Putamen (tissue), 1 donor: ENCODE results near the gene BPHL.
"Not testable (repeated sequence)": the region's sequence is repeated elsewhere in the genome, so short reads cannot be mapped to it uniquely, and the experiment has no call there.

Source experiments
- DNase-seq: peaks from one replicate; pipeline ENCODE4 v3.0.0-alpha.2; 2016; ENCODE audit warnings: low spot score

The BPHL gene

GRCh38 chr6:3156184-3157130 is 37.9 kb downstream of the BPHL start:
- DNase-seq = not testable (repeated sequence)

- DNase-seq = peak; percentile 86
These were observed 38.8 kb downstream of the BPHL start, which contains the start of gene TUBB2A for GRCh38 chr6:3157131-3157933. Gene TUBB2A, minus strand, starts transcription at chr6:3157544. Its CDS starts 81 bp downstream, at chr6:3157463.

GRCh38 chr6:3159805-3160781 is 41.6 kb downstream of the BPHL start:
- DNase-seq = peak; percentile 34

- no peak for DNase-seq
These were observed 43.6 kb downstream of the BPHL start for GRCh38 chr6:3162067-3162497.

GRCh38 chr6:3162565-3163247 is 44.2 kb downstream of the BPHL start:
- DNase-seq = peak; percentile 58

- DNase-seq = no peak
These were observed 44.7 kb downstream of the BPHL start for GRCh38 chr6:3163248-3163594.

- no peak for DNase-seq
These were observed 45.9 kb downstream of the BPHL start for GRCh38 chr6:3164388-3164787.

- DNase-seq = no peak
These were observed 47.4 kb downstream of the BPHL start for GRCh38 chr6:3165631-3166534.

GRCh38 chr6:3166535-3167225 is 48.2 kb downstream of the BPHL start:
- not testable (repeated sequence) for DNase-seq

- not testable (repeated sequence) for DNase-seq
These were observed 49.5 kb downstream of the BPHL start for GRCh38 chr6:3168046-3168445.

- not testable (repeated sequence) for DNase-seq
These were observed 52.2 kb downstream of the BPHL start for GRCh38 chr6:3170676-3171075.

- DNase-seq = not testable (repeated sequence)
These were observed 53.0 kb downstream of the BPHL start for GRCh38 chr6:3171313-3172175.

GRCh38 chr6:3172789-3173188 is 54.3 kb downstream of the BPHL start:
- not testable (repeated sequence) for DNase-seq

GRCh38 chr6:3173636-3174089 is 55.2 kb downstream of the BPHL start:
- not testable (repeated sequence) for DNase-seq

- DNase-seq = no peak
These were observed 57.3 kb downstream of the BPHL start for GRCh38 chr6:3175715-3176402.

GRCh38 chr6:3176562-3177355 is 58.2 kb downstream of the BPHL start:
- no peak for DNase-seq

GRCh38 chr6:3178666-3179065 is 60.2 kb downstream of the BPHL start:
- DNase-seq = not testable (repeated sequence)
